ENCODE measurements around the gene NUDT13.

The NUDT13 gene

DNA sequence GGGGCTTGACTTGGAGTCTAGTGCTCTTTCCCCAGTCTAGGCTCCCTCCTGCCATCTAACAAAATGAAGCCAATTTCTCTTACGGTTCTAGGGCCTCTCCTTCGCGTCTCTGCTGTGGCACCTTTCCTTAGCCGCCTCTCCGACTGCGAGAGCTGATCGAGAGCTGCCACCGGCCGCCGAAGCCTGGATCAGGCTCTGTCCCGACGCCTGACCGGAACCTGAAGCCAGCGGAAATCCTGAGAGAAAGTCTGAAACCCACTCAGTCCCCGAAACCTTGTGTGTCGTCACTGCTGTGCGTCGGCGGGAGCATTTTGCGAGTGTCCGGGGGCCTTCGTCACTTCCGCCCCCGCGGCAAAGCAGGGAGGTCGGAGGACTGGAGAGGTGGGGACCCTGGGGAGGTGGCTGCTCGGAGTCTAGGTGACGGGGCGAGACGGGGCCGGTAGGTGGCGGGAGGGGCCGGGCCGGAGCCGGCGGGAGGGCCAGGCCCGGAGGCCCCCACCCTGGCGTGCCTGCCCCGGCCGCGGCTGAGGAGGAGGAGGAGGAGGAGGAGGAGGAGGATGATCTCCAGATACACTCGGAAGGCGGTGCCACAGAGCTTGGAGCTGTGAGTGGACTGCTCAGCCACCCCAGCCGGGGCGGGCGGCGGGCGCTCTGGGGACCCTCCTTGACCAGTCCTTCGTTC lies 57.7 kb downstream of the NUDT13 start, which contains the start of the genes ECD and FAM149B1:
Gene ECD (minus strand): TSS at position 226 of the 682 bp plus-strand sequence. CDS start 4,071 bp downstream, outside the sequence.
Gene FAM149B1 (plus strand): TSS at position 337 of the 682 bp plus-strand sequence. CDS start 221 bp downstream, at position 558.
- DNase-seq: peak; percentile 49

DNA sequence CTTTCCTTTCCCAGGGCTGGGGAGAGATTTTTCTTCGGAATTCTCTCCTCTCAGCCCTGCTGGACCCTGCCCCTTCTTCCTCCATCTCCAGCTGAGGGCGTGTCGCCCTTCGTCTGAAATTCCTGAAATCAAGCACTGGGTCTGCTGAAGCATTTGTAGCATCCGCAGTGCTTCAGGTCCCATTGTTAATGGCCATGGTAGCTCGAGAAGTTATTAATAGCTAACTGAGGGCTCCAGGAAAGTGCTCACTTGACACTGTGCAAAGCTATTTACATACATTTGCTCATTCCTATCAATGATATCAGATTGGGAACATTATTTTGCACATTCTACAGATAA lies 58.2 kb downstream of the NUDT13 start:
- DNase-seq: no peak

DNA sequence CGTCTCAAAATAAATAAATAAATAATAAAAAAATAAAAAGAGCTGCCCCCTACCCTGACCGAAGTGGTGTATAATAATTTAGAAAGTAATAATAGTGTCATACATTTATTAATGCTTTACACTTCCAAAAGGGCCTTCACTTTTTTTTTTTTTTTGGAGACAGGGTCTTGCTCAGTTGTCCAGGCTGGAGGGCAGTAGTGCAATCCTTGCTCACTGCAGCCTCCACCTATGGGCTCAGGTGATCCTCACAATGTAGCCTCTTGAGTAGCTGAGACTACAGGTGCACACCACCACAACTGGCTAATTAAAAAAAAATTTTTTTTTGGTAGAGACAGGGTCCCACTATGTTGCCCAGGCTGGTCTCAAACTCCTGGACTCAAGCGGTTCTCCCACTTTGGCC lies 59.1 kb downstream of the NUDT13 start:
- no peak for DNase-seq

DNA sequence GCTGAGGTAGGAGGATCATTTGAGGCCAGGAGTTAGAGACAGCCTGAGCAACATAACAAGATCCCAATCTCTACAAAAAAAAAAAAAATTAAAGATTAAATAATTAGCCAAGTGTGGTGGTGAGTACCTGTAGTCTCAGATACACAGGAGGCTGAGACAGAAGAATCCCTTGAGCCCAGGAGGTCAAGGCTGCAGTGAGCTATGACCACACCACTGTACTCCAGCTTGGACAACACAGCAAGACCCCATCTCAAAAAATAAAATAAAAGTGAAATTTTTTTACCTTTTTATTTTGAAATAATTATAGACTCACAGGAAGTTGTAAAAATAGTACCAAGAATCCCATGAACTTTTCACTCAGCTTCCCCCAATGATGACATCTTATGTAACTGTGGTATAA lies 62.6 kb downstream of the NUDT13 start:
- no peak for DNase-seq

DNA sequence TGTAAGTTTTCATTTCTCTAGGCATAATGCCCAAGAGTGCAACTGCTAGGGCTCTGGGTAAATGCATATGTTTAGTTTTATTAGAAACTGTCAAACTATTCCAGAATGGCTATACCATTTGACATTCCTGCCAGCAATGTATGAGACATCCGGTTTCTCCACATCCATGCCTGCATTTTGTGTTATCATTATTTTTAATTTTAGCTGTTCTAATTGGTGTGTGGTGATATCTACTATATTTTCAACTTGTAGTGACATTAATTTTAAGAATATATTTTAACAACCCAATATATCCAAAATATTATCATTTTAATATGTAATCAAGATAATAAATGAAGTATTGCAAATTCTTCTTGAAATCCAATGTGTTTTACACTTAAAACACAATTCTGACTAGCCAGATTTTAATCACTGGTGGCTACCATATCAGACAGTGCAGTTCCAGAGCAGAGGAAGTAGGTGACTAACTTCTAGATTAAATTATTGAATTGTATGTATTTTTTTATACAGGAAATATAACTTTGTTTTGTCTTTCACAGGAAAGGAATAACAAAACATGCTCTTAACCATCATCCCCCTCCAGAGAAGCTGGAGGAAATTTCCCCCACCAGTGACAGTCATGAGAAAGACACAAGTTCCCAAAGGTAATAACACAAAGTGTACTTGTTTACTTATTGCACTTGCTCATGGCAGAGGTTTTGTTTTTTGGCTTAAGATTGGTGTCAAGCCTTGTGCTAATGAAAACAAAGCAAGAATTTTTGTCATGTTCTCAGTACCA lies 64.1 kb downstream of the NUDT13 start:
- no peak for DNase-seq

Data from COR-L47 (cell line).